ENCODE data around the gene UBR4. TPM values are rescaled to one million over a fixed set of nuclear protein-coding genes. Genes with fewer than 3 reads are reported as not detected.

UBR4 gene
- total RNA-seq, 1 experiment from 2014 or later, result 131 TPM

DNA sequence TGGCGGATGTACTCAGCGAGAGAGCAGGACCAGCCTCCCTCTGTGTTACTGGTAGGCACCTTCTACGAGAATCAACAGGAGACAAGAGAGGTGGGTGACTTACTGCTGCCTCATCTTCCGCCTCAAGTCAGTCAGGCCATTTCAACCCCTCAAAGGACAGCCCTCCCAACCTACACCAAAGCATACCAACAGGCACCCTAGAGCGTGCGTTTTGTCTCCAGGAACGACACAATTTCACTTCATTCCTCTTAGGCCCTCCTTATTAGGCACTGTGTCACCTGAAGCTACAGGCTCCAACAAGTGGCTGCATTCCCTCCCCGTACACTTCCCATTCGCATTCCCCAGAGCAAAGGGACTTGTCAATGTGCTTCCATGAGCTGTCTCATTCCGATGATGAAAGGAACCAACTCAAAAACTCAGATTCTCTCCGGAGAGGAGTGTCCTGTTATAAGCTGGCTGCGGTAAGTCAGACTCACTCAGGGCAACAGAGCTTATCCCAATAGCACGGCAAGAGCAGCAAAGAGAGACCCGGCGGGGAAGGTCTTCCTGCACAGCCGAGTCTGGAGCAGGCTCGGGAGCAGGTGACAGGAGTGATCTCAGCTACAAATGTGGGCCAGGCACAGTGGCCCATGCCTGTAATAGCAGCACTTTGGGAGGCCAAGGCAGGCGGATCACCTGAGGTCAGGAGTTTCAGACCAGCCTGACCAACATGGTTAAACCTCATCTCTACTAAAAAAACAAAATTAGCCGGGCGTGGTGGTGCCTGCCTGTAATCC is 133.0 kb downstream of the UBR4 start:
- H3K4me2 ChIP-seq (ENCODE audit: insufficient read depth, insufficient read length, low read length), result no peak overlapping the region
- H3K56ac ChIP-seq (ENCODE audit: insufficient read length, low read depth, low read length), result no peak overlapping the region
- H3K27me3 Mint-ChIP-seq (ENCODE audit: low read depth), result no peaks in the 10 kb centered on the region

More for the DNA sequence above, 133.0 kb downstream of the UBR4 start:
- Histone ChIP-seq H4K5ac (ENCODE audit: insufficient read length, low read depth, low read length) (no peak overlapping the region), H2BK120ac (ENCODE audit: low read depth, low read length, poor library complexity, severe bottlenecking) (no peak overlapping the region), H2BK12ac (ENCODE audit: insufficient read length, low read depth, low read length) (no peak overlapping the region), H3K27ac (ENCODE audit: insufficient read length, low read depth, low read length) (no peak overlapping the region), H3K23ac (ENCODE audit: insufficient read length, low read depth, low read length) (no peak overlapping the region), H3K9ac (ENCODE audit: extremely low read depth, insufficient read length, low read length) (no peak overlapping the region), H3K79me1 (ENCODE audit: insufficient read depth, low read depth, low read length, poor library complexity, severe bottlenecking) (no peaks in the 10 kb centered on the region), H3T11ph (ENCODE audit: low read length) (no peak overlapping the region), H3K9me3 (ENCODE audit: control insufficient read depth, low read depth, low read length) (no peaks in the 10 kb centered on the region), H2BK5ac (ENCODE audit: insufficient read length, low read length) (no peak overlapping the region), H4K8ac (replicated peaks; ENCODE audit: insufficient read length, low read depth, low read length) (no peak overlapping the region), H3K4me1 (ENCODE audit: insufficient read depth, low read length) (no peaks in the 10 kb centered on the region), H2AFZ (ENCODE audit: low read length) (no peak overlapping the region), H2AK5ac (ENCODE audit: insufficient read length, low read length) (no peak overlapping the region), H4K20me1 (ENCODE audit: control insufficient read depth, insufficient read depth, insufficient read length) (no peaks in the 10 kb centered on the region), H3K4ac (ENCODE audit: low read depth, low read length) (no peak overlapping the region), H4K91ac (ENCODE audit: insufficient read length, low read depth, low read length) (no peak overlapping the region), H3K79me2 (ENCODE audit: insufficient read depth, low read length) (no peaks in the 10 kb centered on the region), H3K18ac (ENCODE audit: insufficient read length, low read depth, low read length) (no peak overlapping the region), H3K27me3 (ENCODE audit: insufficient read depth, low read length) (no peaks in the 10 kb centered on the region), H2BK20ac (ENCODE audit: low read depth, low read length, poor library complexity, severe bottlenecking) (no peak overlapping the region), H3K23me2 (ENCODE audit: insufficient read length, low read depth, low read length, poor library complexity, severe bottlenecking) (no peaks in the 10 kb centered on the region), H3K14ac (ENCODE audit: insufficient read depth, low read length) (no peak overlapping the region), H2BK15ac (ENCODE audit: low read depth, low read length) (no peak overlapping the region)
- TF ChIP-seq, protein P1, sequence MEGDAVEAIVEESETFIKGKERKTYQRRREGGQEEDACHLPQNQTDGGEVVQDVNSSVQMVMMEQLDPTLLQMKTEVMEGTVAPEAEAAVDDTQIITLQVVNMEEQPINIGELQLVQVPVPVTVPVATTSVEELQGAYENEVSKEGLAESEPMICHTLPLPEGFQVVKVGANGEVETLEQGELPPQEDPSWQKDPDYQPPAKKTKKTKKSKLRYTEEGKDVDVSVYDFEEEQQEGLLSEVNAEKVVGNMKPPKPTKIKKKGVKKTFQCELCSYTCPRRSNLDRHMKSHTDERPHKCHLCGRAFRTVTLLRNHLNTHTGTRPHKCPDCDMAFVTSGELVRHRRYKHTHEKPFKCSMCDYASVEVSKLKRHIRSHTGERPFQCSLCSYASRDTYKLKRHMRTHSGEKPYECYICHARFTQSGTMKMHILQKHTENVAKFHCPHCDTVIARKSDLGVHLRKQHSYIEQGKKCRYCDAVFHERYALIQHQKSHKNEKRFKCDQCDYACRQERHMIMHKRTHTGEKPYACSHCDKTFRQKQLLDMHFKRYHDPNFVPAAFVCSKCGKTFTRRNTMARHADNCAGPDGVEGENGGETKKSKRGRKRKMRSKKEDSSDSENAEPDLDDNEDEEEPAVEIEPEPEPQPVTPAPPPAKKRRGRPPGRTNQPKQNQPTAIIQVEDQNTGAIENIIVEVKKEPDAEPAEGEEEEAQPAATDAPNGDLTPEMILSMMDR (conservative IDR thresholded peaks at IDR 0.05), result no peak
- H3K27ac Mint-ChIP-seq, result peak overlapping the region in 2 of 3 experiments; percentile 44 to 70; a peak in 1 of 7 replicates
- WGBS (ENCODE audit: extremely low coverage, insufficient read length, low lambda C conversion rate), result no CpG with 5 or more reads among the region's 20 CpGs
- no peak for DNase-seq
- H3K4me3 Mint-ChIP-seq, result no peak overlapping the region
- H3K4me1 Mint-ChIP-seq, result 0 out of 4 replicates have a peak, but pooled peaks cover 0 to under 1% of the 10 kb centered on the region in 2 experiments
- H3K9me3 Mint-ChIP-seq, result no peaks in the 10 kb centered on the region
- H3K36me3 Mint-ChIP-seq (ENCODE audit: insufficient read depth in 1 of 3, low read depth in 3 of 3), result peaks cover 45 to 96% (median 86%) of the 10 kb centered on the region in 3 experiments; a peak in 6 of 7 replicates
